OCI-LY7 (cell line): ENCODE measurements around the gene CAPN13. TPM values are rescaled to one million over a fixed set of nuclear protein-coding genes. Genes with fewer than 3 reads are reported as not detected.

Experiments used
- BruUV-seq: library from RNA; stranded (reverse); fragments of 400-500 nt; replicated peaks from 2 replicates; lab custom pipeline; 2021; lab: Mats Ljungman, UMichigan
- CTCF ChIA-PET: fragments of 300-600 bp; sonication (Branson Sonifier 250); formaldehyde crosslinking; loops from one replicate; lab custom pipeline; 2022; ENCODE audit warnings: antibody characterized with exemption; ENCODE audit not compliant: unreplicated experiment; lab: Charles Lee
- POLR2A ChIA-PET: fragments of 300-600 bp; sonication (Branson Sonifier 250); formaldehyde crosslinking; loops from one replicate; lab custom pipeline; 2022; ENCODE audit warnings: antibody characterized with exemption; lab: Charles Lee
- DNase-seq: peaks from one replicate; pipeline ENCODE4 v3.0.0-alpha.2; 2015; ENCODE audit warnings: low spot score
- H2AFZ ChIP-seq: fragments of 200-600 bp; sonication (generic), shearing (Covaris generic); 2 replicates; pipeline ENCODE4 v1.6.1; 2014; ENCODE audit warnings: mild to moderate bottlenecking, antibody characterized with exemption, low read length, moderate library complexity
- H3K27ac ChIP-seq: fragments of 200-600 bp; sonication (generic); 2 replicates; pipeline ENCODE4 v1.5.1; 2014; ENCODE audit warnings: mixed run types, low read depth, mild to moderate bottlenecking, moderate library complexity, low read length, inconsistent platforms; ENCODE audit not compliant: poor library complexity, severe bottlenecking
- H3K36me3 ChIP-seq: fragments of 200-600 bp; sonication (generic); 2 replicates; pipeline ENCODE4 v1.6.1; 2014; ENCODE audit warnings: mild to moderate bottlenecking, antibody characterized with exemption, low read length, moderate library complexity, mixed read lengths; ENCODE audit not compliant: insufficient read depth
- H3K4me1 ChIP-seq: fragments of 200-600 bp; sonication (generic); 2 replicates; pipeline ENCODE4 v1.5.1; 2014; ENCODE audit warnings: mild to moderate bottlenecking, low read length; ENCODE audit not compliant: insufficient read depth, poor library complexity, severe bottlenecking
- H3K4me2 ChIP-seq: fragments of 200-600 bp; sonication (generic); 2 replicates; pipeline ENCODE4 v1.6.1; 2014; ENCODE audit warnings: mild to moderate bottlenecking, low read length
- H3K4me3 ChIP-seq: fragments of 200-600 bp; sonication (generic); 2 replicates; pipeline ENCODE4 v1.5.1; 2014; ENCODE audit warnings: mild to moderate bottlenecking, low read depth, low read length; ENCODE audit not compliant: poor library complexity, severe bottlenecking
- H3K79me2 ChIP-seq: fragments of 200-600 bp; sonication (generic); 2 replicates; pipeline ENCODE4 v1.6.1; 2016; ENCODE audit warnings: low read depth, mild to moderate bottlenecking, low read length, moderate library complexity, mixed read lengths; ENCODE audit not compliant: insufficient read depth
- H3K9me2 ChIP-seq: fragments of 200-600 bp; sonication (generic); 2 replicates; pipeline ENCODE4 v1.6.1; 2016; ENCODE audit warnings: mild to moderate bottlenecking, low read length, mixed read lengths; ENCODE audit not compliant: insufficient read depth
- H3K9me3 ChIP-seq: fragments of 200-600 bp; sonication (generic); 2 replicates; pipeline ENCODE4 v1.6.1; 2014; ENCODE audit warnings: mild to moderate bottlenecking, mixed run types, low read length, mixed read lengths
- H4K20me1 ChIP-seq: fragments of 200-600 bp; sonication (generic); 2 replicates; pipeline ENCODE4 v1.6.1; 2014; ENCODE audit warnings: mild to moderate bottlenecking, antibody characterized with exemption, low read length, moderate library complexity, mixed read lengths; ENCODE audit not compliant: insufficient read depth
- CTCF ChIP-seq: fragments of 200-600 bp; sonication (generic); conservative IDR thresholded peaks from 2 replicates; pipeline ENCODE4 v1.5.1; 2014; ENCODE audit warnings: mild to moderate bottlenecking, antibody characterized with exemption, low read length, moderate library complexity, mixed read lengths
- EZH2phosphoT487 ChIP-seq: fragments of 200-600 bp; sonication (generic); IDR thresholded peaks from 2 replicates; pipeline ENCODE4 v1.6.1; 2018; ENCODE audit warnings: low read depth, borderline replicate concordance, mild to moderate bottlenecking, mixed run types, antibody characterized with exemption, low read length, moderate library complexity, mixed read lengths
- intact Hi-C: fragments of 100-400 bp; cut with micrococcal nuclease; formaldehyde crosslinking; loops from one replicate; pipeline ENCODE4 v1.10.0; 2022; ENCODE audit not compliant: unreplicated experiment
- total RNA-seq, 2 experiments: library from RNA; depleted of rRNA in 1 of 2; stranded (reverse); fragments of >200 nt in 1 of 2; shearing (Covaris generic) in 1 of 2; gene quantifications; 2 replicates each; pipeline ENCODE4 v1.2.3, GENCODE V29; 2014 to 2022

The CAPN13 gene
- total RNA-seq, 2 experiments from 2014 or later, result 0.13 TPM; not detected in 1

GRCh38 chr2:30821960-30822359 lies 14.7 kb upstream of the CAPN13 start:
- intact Hi-C loops, result no loop called here
- 0 out of 2 replicates have a peak, but pooled peaks cover 6% of the 10 kb centered on the region for H3K9me3 ChIP-seq

GRCh38 chr2:30820381-30821055 lies 13.3 kb upstream of the CAPN13 start:
- H2AFZ ChIP-seq, result no peak overlapping the region
- BruUV-seq, result no TSS peak

More at GRCh38 chr2:30821960-30822359, 14.7 kb upstream of the CAPN13 start:
- no peak overlapping the region for H3K4me3 ChIP-seq
- no peaks in the 10 kb centered on the region for H3K9me2 ChIP-seq
- no peaks in the 10 kb centered on the region for H3K4me1 ChIP-seq
- no peak for DNase-seq
- H4K20me1 ChIP-seq, result no peaks in the 10 kb centered on the region
- POLR2A ChIA-PET, result no interaction called here
- CTCF ChIA-PET, result no interaction called here
- H3K79me2 ChIP-seq, result no peaks in the 10 kb centered on the region
- no TSS peak for BruUV-seq
- H3K36me3 ChIP-seq, result no peaks in the 10 kb centered on the region
- H3K4me2 ChIP-seq, result no peak overlapping the region
- no peak overlapping the region for H3K27ac ChIP-seq
- TF ChIP-seq CTCF, result no peak
- no peak for TF ChIP-seq EZH2phosphoT487
- no peak overlapping the region for H2AFZ ChIP-seq

More at GRCh38 chr2:30820381-30821055, 13.3 kb upstream of the CAPN13 start:
- H3K4me2 ChIP-seq, result no peak overlapping the region
- CTCF ChIA-PET, result no interaction called here
- H3K4me1 ChIP-seq, result no peaks in the 10 kb centered on the region
- no peak for TF ChIP-seq CTCF
- TF ChIP-seq EZH2phosphoT487, result no peak
- intact Hi-C loops, result no loop called here
- no peaks in the 10 kb centered on the region for H3K79me2 ChIP-seq
- H3K27ac ChIP-seq, result no peak overlapping the region
- H3K9me3 ChIP-seq, result no peaks in the 10 kb centered on the region
- H3K36me3 ChIP-seq, result no peaks in the 10 kb centered on the region
- H4K20me1 ChIP-seq, result no peaks in the 10 kb centered on the region
- H3K9me2 ChIP-seq, result no peaks in the 10 kb centered on the region
- DNase-seq, result no peak
- no peak overlapping the region for H3K4me3 ChIP-seq
- POLR2A ChIA-PET, result no interaction called here
